GM23338 (cell line): ENCODE data around the gene FKBP9. TPM values are rescaled to one million over a fixed set of nuclear protein-coding genes. Genes with fewer than 3 reads are reported as not detected.

Experiments
- ATAC-seq: fragments of 200-7000 bp; cut with Tn5 transposase; 3 replicates; pipeline ENCODE4 v1.9.1; 2020
- DNase-seq: peaks from one replicate; pipeline ENCODE4 v3.0.0-alpha.2; 2015; ENCODE audit warnings: low spot score
- H2AFZ ChIP-seq: fragments of 200-600 bp; sonication (generic); 2 replicates; pipeline ENCODE4 v1.8.0; 2016; ENCODE audit warnings: antibody characterized with exemption, mild to moderate bottlenecking, moderate library complexity
- H3F3A ChIP-seq: fragments of 200-600 bp; sonication (generic); replicated peaks from 2 replicates; pipeline ENCODE4 v1.8.0; 2017; ENCODE audit warnings: antibody characterized with exemption, mixed run types, low read depth
- H3K27ac ChIP-seq: fragments of 200-600 bp; sonication (generic); 2 replicates; pipeline ENCODE4 v1.6.1; 2016; ENCODE audit warnings: low read depth
- H3K27me3 ChIP-seq: fragments of 200-600 bp; sonication (generic); 2 replicates; pipeline ENCODE4 v1.8.0; 2016; ENCODE audit warnings: mild to moderate bottlenecking, mixed run types, moderate library complexity; ENCODE audit not compliant: insufficient read depth
- H3K36me3 ChIP-seq: fragments of 200-600 bp; sonication (generic); 2 replicates; pipeline ENCODE4 v1.8.0; 2016; ENCODE audit warnings: mild to moderate bottlenecking; ENCODE audit not compliant: insufficient read depth
- H3K4me1 ChIP-seq: fragments of 200-600 bp; sonication (generic); 2 replicates; pipeline ENCODE4 v1.8.0; 2016; ENCODE audit warnings: mild to moderate bottlenecking, moderate library complexity; ENCODE audit not compliant: insufficient read depth
- H3K4me2 ChIP-seq: fragments of 200-600 bp; sonication (generic); 2 replicates; pipeline ENCODE4 v1.7.1; 2017; ENCODE audit warnings: mixed run types
- H3K4me3 ChIP-seq: fragments of 200-600 bp; sonication (generic); 2 replicates; pipeline ENCODE4 v1.6.1; 2016; ENCODE audit warnings: mixed run types
- H3K79me2 ChIP-seq: fragments of 200-600 bp; sonication (generic); replicated peaks from 2 replicates; pipeline ENCODE4 v1.8.0; 2017; ENCODE audit warnings: mild to moderate bottlenecking; ENCODE audit not compliant: insufficient read depth
- H3K9me2 ChIP-seq: fragments of 200-600 bp; sonication (generic); 2 replicates; pipeline ENCODE4 v1.8.0; 2017; ENCODE audit not compliant: insufficient read depth
- H4K20me1 ChIP-seq: fragments of 200-600 bp; sonication (generic); replicated peaks from 2 replicates; pipeline ENCODE4 v1.8.0; 2017; ENCODE audit warnings: mild to moderate bottlenecking; ENCODE audit not compliant: insufficient read depth
- H3K27ac Mint-ChIP-seq: 2 replicates; pipeline ENCODE4 v1.8.0; 2020; ENCODE audit warnings: inconsistent platforms, mild to moderate bottlenecking, moderate library complexity, mixed read lengths
- H3K27me3 Mint-ChIP-seq: 3 replicates; pipeline ENCODE4 v1.8.0; 2022; ENCODE audit warnings: low read depth, mild to moderate bottlenecking, moderate library complexity, mixed read lengths, inconsistent platforms; ENCODE audit not compliant: insufficient read depth, poor library complexity
- H3K36me3 Mint-ChIP-seq: 3 replicates; pipeline ENCODE4 v1.8.0; 2021; ENCODE audit warnings: low read depth, mild to moderate bottlenecking, inconsistent platforms, moderate library complexity, mixed read lengths
- H3K4me1 Mint-ChIP-seq: 3 replicates; pipeline ENCODE4 v1.8.0; 2020; ENCODE audit warnings: mild to moderate bottlenecking, inconsistent platforms, mixed read lengths
- H3K4me3 Mint-ChIP-seq: 3 replicates; pipeline ENCODE4 v1.8.0; 2021; ENCODE audit warnings: moderate library complexity, mild to moderate bottlenecking, inconsistent platforms, mixed read lengths
- H3K9me3 Mint-ChIP-seq: 3 replicates; pipeline ENCODE4 v1.8.0; 2020; ENCODE audit warnings: moderate library complexity, mild to moderate bottlenecking, inconsistent platforms, mixed read lengths
- CREB1 ChIP-seq: fragments of 250-450 bp; sonication (Bioruptor Pico); IDR thresholded peaks from 2 replicates; pipeline ENCODE4 v1.5.0; 2020; ENCODE audit warnings: low read depth, mild to moderate bottlenecking, moderate library complexity
- ETS1 ChIP-seq: IDR thresholded peaks from 2 replicates; pipeline ENCODE4 v1.6.1; 2016; ENCODE audit warnings: antibody characterized with exemption
- EZH2 ChIP-seq: fragments of 200-600 bp; sonication (generic); IDR thresholded peaks from one replicate; pipeline ENCODE4 v1.8.0; 2017; ENCODE audit warnings: antibody characterized with exemption, mild to moderate bottlenecking, low read depth; ENCODE audit not compliant: unreplicated experiment
- EZH2phosphoT487 ChIP-seq: fragments of 200-600 bp; sonication (generic); IDR thresholded peaks from one replicate; pipeline ENCODE4 v1.8.1; 2018; ENCODE audit warnings: antibody characterized with exemption; ENCODE audit not compliant: unreplicated experiment
- JUNB ChIP-seq: IDR thresholded peaks from one replicate; pipeline ENCODE4 v1.6.1; 2016; ENCODE audit warnings: antibody characterized with exemption; ENCODE audit not compliant: unreplicated experiment
- NANOG ChIP-seq: IDR thresholded peaks from 2 replicates; pipeline ENCODE4 v1.6.1; 2016; ENCODE audit warnings: antibody characterized with exemption, borderline replicate concordance
- POLR2AphosphoS5 ChIP-seq: IDR thresholded peaks from 2 replicates; pipeline ENCODE4 v1.6.1; 2016; ENCODE audit warnings: antibody characterized with exemption, low read depth
- ZNF114 ChIP-seq: fragments of 250-450 bp; sonication (Bioruptor Pico); IDR thresholded peaks from 2 replicates; pipeline ENCODE4 v1.5.0; 2020; ENCODE audit warnings: mild to moderate bottlenecking, moderate library complexity
- ZNF331 ChIP-seq: fragments of 250-450 bp; sonication (Bioruptor Pico); IDR thresholded peaks from 2 replicates; pipeline ENCODE4 v1.5.0; 2020; ENCODE audit warnings: low read depth, mild to moderate bottlenecking, moderate library complexity
- polyA plus RNA-seq: library from polyadenylated mRNA; unstranded; fragments of >200 nt; fragmentation: Nextera tagmentation; extraction: Ambion mirVana; gene quantifications from 2 replicates; pipeline ENCODE4 v1.2.1, GENCODE V29; 2016
- total RNA-seq: library from RNA; depleted of rRNA; stranded (reverse); fragments of >200 nt; shearing (Covaris generic); gene quantifications from 2 replicates; pipeline ENCODE4 v1.2.3, GENCODE V29; 2014
- TF ChIP-seq, protein P1 (sequence below): IDR thresholded peaks from one replicate; pipeline ENCODE4 v1.6.1; 2018; ENCODE audit warnings: antibody characterized with exemption; ENCODE audit not compliant: unreplicated experiment

FKBP9 gene
- total and polyA plus RNA-seq, 2 experiments from 2014 or later = 5.2 to 15.8 TPM

- no peak for ATAC-seq
- Histone ChIP-seq H2AFZ (no peak overlapping the region), H3K27me3 (no peaks in the 10 kb centered on the region), H3K36me3 (no peaks in the 10 kb centered on the region), H3K4me1 (no peaks in the 10 kb centered on the region; the same call in 1 of the 2 replicates), H3K27ac (no peak overlapping the region), H3K9me2 (no peaks in the 10 kb centered on the region), H3K79me2 (peaks cover 98% of the 10 kb centered on the region), H3K4me3 (no peak overlapping the region), H3K4me2 (no peak overlapping the region), H4K20me1 (peaks cover 62% of the 10 kb centered on the region), H3F3A (no peaks in the 10 kb centered on the region)
- Mint-ChIP-seq H3K4me1 (peaks cover 9% of the 10 kb centered on the region), H3K27ac (no peak overlapping the region), H3K36me3 (peaks cover 3% of the 10 kb centered on the region), H3K4me3 (no peak overlapping the region), H3K9me3 (no peaks in the 10 kb centered on the region), H3K27me3 (no peaks in the 10 kb centered on the region)
- TF ChIP-seq NANOG = no peak
- TF ChIP-seq, protein P1, sequence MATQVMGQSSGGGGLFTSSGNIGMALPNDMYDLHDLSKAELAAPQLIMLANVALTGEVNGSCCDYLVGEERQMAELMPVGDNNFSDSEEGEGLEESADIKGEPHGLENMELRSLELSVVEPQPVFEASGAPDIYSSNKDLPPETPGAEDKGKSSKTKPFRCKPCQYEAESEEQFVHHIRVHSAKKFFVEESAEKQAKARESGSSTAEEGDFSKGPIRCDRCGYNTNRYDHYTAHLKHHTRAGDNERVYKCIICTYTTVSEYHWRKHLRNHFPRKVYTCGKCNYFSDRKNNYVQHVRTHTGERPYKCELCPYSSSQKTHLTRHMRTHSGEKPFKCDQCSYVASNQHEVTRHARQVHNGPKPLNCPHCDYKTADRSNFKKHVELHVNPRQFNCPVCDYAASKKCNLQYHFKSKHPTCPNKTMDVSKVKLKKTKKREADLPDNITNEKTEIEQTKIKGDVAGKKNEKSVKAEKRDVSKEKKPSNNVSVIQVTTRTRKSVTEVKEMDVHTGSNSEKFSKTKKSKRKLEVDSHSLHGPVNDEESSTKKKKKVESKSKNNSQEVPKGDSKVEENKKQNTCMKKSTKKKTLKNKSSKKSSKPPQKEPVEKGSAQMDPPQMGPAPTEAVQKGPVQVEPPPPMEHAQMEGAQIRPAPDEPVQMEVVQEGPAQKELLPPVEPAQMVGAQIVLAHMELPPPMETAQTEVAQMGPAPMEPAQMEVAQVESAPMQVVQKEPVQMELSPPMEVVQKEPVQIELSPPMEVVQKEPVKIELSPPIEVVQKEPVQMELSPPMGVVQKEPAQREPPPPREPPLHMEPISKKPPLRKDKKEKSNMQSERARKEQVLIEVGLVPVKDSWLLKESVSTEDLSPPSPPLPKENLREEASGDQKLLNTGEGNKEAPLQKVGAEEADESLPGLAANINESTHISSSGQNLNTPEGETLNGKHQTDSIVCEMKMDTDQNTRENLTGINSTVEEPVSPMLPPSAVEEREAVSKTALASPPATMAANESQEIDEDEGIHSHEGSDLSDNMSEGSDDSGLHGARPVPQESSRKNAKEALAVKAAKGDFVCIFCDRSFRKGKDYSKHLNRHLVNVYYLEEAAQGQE = no peak
- no peak for TF ChIP-seq EZH2
- no peak for TF ChIP-seq ZNF331 (CRISPR knock-in tag)
- TF ChIP-seq EZH2phosphoT487 = no peak
- TF ChIP-seq ETS1 = no peak
- no peak for TF ChIP-seq JUNB
- no peak for TF ChIP-seq ZNF114 (CRISPR knock-in tag)
- no peak for DNase-seq
Observed at GRCh38 chr7:33040803-33041516, 83.7 kb downstream of the FKBP9 start.

- H3K9me2 ChIP-seq = no peaks in the 10 kb centered on the region
- no peaks in the 10 kb centered on the region for H3K9me3 Mint-ChIP-seq
- peaks cover 68% of the 10 kb centered on the region for H4K20me1 ChIP-seq
- no peaks in the 10 kb centered on the region for H3K36me3 ChIP-seq
- H3K27me3 ChIP-seq = no peaks in the 10 kb centered on the region
- no peak overlapping the region for H3K4me3 ChIP-seq
- peaks cover 9% of the 10 kb centered on the region for H3K4me1 Mint-ChIP-seq
- no peaks in the 10 kb centered on the region for H3F3A ChIP-seq
- H3K4me1 ChIP-seq = no peaks in the 10 kb centered on the region; the same call in 1 of the 2 replicates
- no peak overlapping the region for H3K4me2 ChIP-seq
- no peaks in the 10 kb centered on the region for H3K27me3 Mint-ChIP-seq
- DNase-seq = no peak
- H3K36me3 Mint-ChIP-seq = peaks cover 3% of the 10 kb centered on the region
- H3K79me2 ChIP-seq = peaks cover 98% of the 10 kb centered on the region
- H3K4me3 Mint-ChIP-seq = no peak overlapping the region
- H3K27ac Mint-ChIP-seq = no peak overlapping the region
- H2AFZ ChIP-seq = no peak overlapping the region
- ATAC-seq = no peak
- no peak overlapping the region for H3K27ac ChIP-seq
- no peak for TF ChIP-seq NANOG
- no peak for TF ChIP-seq CREB1 (CRISPR knock-in tag)
- no peak for TF ChIP-seq ZNF331 (CRISPR knock-in tag)
- TF ChIP-seq POLR2AphosphoS5 = no peak
- TF ChIP-seq, protein P1 = no peak
Observed at GRCh38 chr7:33041631-33042428, 84.6 kb downstream of the FKBP9 start.
